Epithelial cell of proximal tubule (primary cell): ENCODE measurements around the gene PTPN3. TPM values are rescaled to one million over a fixed set of nuclear protein-coding genes. Genes with fewer than 3 reads are reported as not detected.

Source experiments
- DNase-seq: peaks from one replicate; pipeline ENCODE4 v3.0.0-alpha.2; 2011; ENCODE audit warnings: low read depth
- H3K4me3 ChIP-seq: 2 replicates; pipeline ENCODE4 v1.5.1; 2011; ENCODE audit warnings: low read depth, mild to moderate bottlenecking, low read length
- CTCF ChIP-seq: conservative IDR thresholded peaks from 2 replicates; pipeline ENCODE4 v1.5.1; 2012; ENCODE audit warnings: low read depth, mild to moderate bottlenecking, low read length
- total RNA-seq: library from RNA; depleted of rRNA; stranded (reverse); fragments of >200 nt; gene quantifications from 2 replicates; pipeline ENCODE4 v1.2.3, GENCODE V29; 2015

PTPN3 gene
- total RNA-seq, 1 donor from 2014 or later, result 53.0 TPM

GRCh38 chr9:109427886-109428285 lies 70.2 kb downstream of the PTPN3 start:
- H3K4me3 ChIP-seq, result no peak overlapping the region
- DNase-seq, result no peak
- no peak for TF ChIP-seq CTCF

DNA sequence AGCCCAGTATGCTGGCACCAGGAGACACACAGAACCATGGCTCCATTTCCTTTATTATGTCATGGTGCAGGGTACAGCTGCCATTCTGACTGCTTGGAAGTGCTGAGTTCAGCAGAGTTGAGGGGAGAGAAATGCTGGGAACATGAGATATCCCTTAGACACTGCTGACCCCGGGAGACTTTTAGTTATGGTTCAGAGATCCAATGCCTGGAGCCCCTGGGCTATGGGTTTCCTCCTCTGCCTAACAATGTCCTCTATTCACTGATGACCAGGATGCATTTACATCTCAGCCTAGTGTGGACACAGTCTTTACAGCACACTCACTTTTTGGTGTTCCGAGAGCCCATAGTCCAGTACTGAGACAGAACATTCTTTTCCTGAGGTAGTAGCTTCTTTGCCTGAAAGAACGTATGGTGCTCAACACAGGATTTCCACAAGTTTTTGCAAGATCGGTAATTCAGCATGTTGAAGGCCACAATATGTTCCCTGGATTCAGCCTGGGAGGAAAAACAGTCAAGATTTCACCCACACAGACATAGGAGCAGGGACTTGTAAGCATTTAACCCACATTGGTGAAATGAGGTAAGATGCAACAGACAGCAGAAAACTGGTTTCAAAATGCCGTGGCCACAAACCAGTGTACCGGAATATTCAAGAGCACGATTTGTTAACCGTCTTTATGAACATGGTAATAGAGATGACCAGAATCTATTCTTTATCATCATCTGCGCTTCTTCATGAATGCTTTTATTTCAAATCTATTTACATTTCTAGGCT lies 71.3 kb downstream of the PTPN3 start:
- TF ChIP-seq CTCF, result no peak
- no peak overlapping the region for H3K4me3 ChIP-seq
- DNase-seq, result no peak

DNA sequence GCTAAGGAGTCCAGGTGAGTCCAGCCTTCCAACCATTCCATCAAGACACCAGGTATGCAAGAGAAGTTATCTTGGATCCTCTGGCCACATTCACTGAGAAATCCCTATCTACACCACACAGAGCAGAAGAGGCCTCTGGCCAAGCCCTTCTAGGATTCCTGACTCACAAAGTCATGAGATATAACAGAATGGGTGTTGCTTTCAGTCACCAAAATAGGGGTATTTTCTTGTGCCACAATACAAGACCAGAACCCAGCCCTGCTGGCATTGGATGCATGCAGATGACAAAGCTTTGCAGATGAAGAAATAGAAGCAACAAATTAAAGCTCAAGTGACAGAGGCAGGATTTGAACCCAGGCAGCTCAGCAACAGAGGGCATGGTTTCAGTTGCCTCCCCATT lies 73.5 kb downstream of the PTPN3 start:
- no peak for DNase-seq
- H3K4me3 ChIP-seq, result no peak overlapping the region
- no peak for TF ChIP-seq CTCF

GRCh38 chr9:109423877-109424276 lies 74.2 kb downstream of the PTPN3 start:
- no peak for DNase-seq
- no peak for TF ChIP-seq CTCF
- H3K4me3 ChIP-seq, result no peak overlapping the region

- no peak for DNase-seq
- no peak for TF ChIP-seq CTCF
- H3K4me3 ChIP-seq, result no peak overlapping the region
These were observed 75.5 kb downstream of the PTPN3 start for GRCh38 chr9:109422641-109423040.

DNA sequence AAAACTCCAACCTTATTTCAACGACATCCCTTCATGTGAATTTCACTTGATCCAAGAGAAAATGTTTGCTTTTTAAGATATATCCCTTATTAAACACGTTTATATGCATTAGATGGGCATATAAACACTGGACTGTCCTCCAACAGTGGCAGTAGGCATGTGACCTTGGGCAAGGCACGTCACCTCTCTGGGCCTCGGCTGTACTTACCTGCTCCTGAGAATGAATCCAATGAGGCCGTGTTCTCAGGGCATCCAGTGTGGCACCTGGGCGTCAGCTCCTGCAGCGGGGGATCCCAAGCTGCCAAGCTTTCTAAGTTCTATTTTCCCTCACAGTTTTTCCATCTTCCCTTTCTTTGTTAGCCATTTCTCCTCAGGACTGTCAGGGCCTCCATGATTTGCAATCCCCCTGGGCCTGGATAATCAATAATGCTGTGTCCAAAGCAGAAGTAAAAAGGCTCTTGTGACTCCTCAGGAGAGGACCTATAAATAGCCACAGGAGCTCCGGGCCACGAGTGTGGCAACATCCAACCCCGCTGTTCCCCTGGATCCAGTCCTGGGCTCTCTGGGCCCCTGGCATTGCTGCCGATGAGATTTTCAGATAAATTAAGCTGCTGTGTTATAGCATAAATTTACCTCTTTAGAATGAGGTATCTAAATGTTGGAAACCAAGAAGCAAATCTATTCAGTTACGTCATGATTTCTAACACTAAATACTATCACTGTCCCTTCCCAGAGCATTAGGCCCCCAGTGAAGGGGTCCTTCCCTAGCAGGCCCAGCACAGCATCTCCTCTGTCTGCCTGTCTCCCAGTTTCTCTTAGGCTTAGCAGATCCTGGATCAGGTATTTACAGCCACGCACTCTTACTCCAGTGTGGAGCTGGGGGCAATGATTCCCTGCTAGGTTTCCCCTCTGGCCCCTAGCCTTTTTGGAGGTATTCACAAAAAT lies 76.8 kb downstream of the PTPN3 start:
- no peak for DNase-seq
- H3K4me3 ChIP-seq, result no peak overlapping the region
- no peak for TF ChIP-seq CTCF
